GM21528 (cell line): ENCODE measurements around the gene CP.
"Not testable (repeated sequence)": the region's sequence is repeated elsewhere in the genome, so short reads cannot be mapped to it uniquely, and the experiment has no call there.

Experiments
- ATAC-seq: cut with Tn5 transposase; IDR thresholded peaks from one replicate; pipeline ENCODE4 v1.9.1; 2021; ENCODE audit warnings: mild to moderate bottlenecking, moderate library complexity; ENCODE audit not compliant: unreplicated experiment, low FRiP score

CP gene

DNA sequence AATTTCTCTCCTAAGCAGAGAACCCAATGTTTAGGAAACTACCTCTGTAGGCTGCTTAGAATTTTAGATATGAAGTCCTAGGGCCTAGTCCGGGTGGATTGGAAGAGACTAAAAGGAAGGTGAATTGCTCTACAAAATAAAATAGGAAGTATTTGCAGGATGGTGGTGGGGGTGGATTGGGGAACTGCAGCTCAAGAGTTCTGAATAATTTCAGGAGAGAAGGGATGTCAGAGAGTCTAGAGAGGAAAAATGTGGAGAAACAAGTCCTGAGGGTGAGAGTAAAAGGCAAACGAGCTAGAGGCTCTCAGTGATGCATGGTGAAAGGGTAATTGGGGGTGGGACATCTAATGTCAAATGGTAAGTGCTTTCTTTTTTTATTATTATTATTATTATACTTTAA is 10.2 kb upstream of the CP start:
- no peak for ATAC-seq

DNA sequence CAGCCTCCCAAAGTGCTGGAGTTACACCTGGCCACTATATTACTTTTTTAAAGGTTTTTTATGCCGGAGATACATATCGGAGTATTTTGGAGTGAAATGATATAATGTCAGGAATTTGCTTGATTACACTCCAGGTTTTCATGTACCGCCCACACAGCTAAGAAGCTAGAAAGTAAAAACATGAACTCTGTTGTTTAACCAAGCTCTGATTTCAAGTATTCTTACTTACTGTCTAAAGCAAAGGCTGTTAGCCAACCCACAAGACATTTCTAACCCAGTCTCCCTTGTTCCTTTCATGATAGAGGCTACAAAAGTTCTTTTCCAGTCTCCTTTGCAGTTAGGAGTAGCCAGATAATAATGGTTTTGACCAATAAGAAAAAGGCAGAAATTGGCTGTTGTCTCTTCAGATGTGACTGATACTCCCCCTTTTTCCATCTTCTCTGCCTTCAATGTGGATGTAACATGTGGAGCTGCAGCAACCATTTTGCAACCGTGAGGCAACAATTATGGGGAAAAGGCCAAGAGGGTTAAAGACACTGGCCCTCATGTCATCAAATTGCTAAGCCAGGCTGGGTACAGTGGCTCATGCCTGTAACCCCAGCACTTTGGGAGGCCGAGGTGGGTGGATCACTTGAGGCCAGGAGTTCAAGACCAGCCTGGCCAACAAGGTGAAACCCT is 6.1 kb upstream of the CP start:
- ATAC-seq = no peak

DNA sequence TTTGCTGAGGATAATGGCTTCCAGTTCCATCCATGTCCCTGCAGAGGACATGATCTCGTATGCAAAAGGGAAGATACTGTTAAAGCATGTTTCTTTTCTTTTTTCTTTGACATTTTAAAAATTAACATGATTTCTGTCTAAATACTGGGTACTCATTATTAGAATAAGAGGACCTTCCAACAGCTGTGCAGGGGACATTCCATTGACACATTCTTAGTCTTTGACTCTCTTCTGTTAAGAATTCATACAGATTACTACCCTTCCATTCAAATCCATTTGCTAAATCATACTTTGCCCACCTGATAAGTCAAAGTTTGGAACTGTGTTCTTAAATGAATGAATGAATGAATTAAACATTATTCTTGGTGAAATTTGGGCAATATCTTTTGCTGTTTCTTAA is 5.1 kb upstream of the CP start:
- ATAC-seq = no peak

DNA sequence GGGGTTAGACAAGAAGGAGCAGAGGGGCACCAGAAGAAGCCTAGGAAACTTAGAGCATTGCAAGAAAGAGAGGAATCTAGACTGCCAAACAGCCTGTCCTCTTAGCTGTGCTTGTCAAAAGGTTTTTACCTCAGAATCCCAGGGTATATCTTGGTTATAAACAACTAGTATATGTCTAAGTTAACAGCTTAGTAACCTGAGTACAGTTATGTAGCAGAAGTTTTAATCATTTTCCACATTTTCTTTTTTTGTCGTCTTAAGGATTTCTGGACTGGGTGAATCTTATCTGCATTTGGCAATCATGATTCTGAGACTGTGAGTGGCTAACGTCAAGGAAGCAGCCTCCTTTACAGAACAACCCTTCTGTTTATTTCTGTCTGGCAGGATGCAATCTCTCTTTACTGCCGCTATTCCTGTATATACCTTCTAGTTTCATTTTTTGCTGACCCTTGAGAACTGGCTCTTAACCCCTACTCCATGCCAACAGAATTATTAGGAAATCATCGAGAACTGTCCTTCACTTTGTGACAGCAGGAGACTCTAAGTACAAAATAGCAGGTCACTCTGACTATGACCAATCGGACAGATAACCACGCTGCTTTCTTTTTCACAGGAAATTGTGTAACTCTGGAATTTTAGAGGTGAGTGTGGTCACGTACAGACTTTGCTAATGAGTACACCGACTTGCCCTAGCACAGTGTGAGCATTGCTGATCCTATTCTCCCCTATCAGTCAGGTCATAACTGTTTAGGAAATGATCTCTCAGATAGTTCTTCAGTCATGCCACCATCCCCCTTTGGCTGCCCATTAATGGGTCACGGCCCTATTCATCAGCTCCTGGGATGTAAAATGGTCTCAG is 3.3 kb upstream of the CP start:
- peak; percentile 95 for ATAC-seq

DNA sequence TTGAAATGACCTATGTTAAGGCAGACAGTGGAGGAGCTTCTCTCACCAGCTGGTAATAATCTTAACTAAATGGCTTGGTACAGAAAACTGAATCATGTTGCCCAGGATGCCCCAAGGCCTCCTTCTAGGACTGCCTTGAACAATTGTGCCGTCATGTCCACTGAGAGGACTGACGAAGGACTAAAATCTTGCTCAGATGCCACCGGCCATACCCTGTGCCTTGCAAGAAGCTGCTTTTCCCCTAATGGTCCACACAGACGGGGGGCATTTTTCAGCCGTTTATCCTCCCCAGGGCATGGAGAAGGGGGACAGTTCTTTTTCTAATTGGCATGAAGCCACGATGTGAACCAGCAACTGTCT is 1.8 kb upstream of the CP start:
- ATAC-seq = no peak

DNA sequence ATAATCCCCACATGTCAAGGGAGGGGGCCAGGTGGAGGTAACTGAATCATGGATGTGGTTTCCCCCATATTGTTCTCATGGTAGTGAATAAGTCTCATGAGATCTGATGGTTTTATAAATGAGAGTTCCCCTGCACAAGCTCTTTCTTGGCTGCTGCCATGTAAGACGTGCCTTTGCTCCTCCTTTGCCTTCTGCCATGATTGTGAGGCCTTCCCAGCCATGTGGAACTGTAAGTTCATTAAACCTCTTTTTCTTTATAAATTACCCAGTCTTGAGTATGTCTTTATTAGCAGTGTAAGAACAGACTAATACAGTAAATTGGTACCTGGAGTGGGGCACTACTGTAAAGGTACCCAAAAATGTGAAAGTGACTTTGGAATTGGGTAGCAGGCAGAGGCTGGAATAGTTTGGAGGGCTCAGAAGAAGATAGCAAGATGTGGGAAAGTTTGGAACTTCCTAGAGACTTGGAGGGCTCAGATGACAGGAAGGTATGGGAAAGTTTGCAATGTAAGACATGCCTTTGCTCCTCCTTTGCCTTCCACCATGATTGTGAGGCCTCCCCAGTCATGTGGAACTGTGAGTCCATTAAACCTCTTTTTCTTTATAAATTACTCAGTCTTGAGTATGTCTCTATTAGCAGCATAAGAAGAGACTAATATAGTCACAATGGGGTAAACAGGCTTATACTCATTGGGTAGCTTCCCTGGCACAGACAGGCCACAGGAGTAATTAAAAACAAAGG is 2.1 kb downstream of the CP start:
- ATAC-seq = not testable (repeated sequence)

DNA sequence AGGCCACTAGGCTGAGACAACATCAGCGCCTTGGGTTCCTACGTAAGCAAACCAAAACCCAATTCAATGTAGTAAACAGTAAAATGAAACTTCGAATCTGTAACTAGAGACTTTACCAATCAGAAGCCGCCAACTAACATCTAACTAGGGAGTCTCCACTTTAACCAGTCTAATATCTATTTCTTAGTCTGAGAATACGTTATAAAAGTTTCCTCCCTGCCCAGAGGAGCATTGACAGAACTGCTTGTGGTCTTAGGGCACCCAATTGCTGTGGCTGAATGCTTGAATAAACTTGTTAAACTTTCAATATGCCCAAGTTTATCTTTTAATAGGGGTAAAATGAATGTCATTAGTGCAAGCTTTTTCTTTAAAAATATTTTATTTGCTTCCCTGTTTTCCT is 4.3 kb downstream of the CP start:
- no peak for ATAC-seq

DNA sequence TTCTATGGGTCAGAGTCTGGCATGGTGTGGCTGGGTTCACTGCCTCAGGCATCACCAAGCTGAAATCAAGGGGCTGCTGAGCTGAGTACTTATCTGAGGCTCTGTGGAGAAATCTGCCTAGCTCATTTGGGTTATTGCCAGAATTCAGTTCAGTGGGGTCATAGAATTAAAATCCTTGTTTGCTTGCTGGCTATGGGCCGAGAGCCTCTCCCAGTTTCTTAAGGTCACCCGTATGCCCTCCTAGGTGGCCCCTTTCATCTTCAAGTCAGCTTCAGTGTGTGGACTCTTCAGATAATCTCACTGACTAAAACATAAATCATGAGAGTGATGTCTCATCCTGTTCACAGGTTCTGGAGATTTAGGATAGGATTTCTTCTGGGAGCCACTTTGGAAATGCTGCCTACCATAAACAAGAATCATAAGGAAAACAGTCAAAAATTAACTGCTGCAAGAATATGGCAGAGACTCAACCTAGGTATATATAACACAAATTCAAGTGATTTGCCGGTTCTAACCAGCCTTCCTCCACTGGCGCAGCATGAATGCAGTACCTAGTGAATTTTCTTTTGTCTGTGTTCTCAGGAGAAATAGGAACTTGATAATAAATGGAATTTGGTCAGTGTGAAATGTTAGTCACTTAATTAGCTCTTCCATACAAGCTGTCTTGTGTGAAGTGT is 5.3 kb downstream of the CP start:
- ATAC-seq = no peak

DNA sequence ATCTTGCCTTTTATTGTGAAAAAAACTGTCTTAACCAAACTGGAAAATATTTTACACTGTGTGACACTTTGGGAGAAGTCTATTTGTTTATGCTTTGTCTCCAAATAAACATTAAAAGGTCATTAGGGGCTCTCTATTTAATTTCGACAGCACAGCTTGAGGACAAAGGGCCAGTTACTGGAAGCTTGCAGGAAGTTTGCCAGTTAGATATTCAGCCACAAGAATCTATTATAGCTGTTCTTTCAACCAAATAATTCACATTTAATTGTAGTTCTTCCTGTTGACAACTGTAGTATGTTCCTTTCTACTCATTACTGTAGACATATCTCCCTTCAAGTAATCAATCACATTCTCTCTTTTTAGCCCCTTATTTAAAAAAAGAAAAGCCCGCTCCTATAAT is 6.1 kb downstream of the CP start:
- ATAC-seq = no peak

DNA sequence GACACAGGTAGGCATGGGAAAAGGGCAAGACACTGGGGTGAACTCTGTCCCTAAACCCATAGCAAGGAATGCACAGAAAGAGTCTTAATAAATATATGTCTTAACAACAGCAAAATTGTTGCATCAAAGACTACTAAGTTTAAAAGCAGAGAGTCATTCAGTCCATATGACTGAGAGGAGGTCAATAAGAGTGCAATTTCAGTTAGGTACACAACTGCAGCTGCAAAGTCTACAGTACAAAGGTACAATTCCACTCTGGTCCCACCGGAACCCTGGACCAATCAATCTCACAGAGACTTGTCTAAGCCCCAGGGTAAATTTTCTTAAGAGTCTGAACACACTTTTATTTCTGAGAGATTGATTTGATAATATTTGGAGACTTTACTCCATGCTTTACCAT is 6.9 kb downstream of the CP start:
- ATAC-seq = no peak

DNA sequence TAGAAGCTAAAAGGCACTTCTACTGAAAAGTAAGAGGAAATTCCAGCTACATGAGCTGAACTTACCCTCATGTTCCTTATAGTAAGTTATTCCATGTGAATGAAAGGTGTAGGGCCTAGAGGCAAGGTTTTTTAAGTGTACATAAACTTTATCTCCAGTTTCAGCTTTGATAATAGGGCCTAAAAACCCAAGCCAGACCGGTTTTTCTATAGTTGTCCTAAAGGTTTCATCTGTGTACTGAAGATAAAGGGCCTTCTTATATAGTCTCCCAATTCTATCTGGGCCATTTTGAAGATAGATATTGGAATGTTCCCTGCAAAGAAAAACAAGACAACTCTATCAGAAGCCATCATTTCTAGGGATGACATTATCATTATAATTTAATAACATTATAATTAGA is 9.2 kb downstream of the CP start:
- no peak for ATAC-seq

DNA sequence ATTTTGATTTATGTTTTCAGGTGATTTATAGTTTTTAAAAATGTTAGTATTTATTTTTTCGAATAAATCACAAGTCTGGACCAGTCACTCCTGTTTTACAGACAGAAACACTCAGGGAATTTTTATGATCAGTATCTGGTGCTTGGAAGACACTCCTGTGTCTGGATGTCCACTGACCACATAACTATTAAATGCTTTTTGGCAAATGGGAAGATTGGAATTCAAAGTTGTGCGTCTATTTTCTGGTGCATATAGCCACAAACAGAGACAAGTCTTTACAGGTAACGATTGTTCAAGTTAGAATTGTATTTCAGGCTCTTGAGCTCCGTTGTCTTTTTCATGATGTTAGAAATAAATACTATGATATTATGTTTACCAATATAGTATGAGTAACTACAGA is 12.2 kb downstream of the CP start:
- ATAC-seq = no peak

DNA sequence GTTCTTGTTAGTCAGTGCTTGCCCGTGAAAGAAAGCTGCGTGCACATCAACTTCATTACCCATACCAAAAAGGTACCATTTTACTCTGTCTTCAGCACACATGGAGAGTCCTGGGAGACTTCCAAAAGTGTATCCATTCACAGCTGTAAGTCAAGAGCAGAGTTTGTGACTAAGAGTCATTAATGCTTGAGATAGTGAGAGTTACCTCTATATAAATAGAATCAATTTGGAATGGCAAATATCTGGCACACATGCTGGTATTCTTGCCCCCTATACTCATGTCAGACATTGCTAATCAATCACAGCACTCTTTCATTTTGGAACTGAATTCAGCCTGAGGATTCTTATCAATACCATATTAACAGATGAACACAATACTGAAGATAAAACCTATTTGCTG is 14.2 kb downstream of the CP start:
- ATAC-seq = no peak

DNA sequence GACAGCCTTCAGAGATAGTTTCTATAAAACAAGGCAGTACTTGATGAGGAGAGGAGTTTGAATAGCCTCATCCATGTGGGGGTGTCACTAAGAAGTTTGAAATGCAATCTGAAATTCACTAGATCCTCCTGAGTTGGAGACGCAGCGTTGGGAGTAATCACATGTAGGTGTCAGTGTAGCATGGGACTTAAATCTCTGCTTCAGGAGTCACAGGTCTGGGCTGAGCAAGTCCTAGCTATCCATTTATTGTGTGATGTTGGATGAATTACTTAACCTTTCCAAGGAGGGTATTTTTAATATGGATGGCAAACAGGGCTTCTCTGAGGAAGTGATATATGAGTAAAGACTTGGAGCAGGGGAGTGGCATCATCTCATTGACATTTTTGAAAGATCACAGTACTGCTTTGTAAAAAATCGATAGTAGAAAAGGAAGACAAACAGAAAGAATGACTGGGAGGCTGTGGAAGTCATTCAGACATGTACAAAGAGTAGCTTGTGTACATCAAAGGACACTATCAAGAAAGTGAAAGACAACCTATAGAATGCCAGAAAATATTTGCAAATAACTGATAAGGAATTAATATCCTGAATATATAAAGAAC is 17.1 kb downstream of the CP start:
- ATAC-seq = no peak

DNA sequence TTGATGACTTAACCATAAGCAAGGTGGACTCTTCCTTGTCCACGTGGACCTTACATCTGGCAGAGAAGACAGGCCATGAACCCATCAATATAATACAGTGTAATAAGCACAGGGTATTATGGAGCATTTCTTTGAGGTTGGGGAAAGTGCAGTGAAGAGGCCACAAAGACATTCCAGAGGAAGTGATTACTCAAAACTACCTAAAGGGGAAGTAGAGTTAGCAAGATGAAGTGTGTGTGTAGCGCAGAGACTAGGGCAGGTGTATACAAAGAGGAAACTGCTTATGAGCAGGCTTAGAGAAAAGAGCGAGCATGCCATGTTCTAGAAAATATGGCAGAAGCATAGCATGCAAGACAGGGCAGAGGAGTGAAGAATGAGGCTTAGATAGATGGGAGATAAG is 17.9 kb downstream of the CP start:
- peak; percentile 100 for ATAC-seq

DNA sequence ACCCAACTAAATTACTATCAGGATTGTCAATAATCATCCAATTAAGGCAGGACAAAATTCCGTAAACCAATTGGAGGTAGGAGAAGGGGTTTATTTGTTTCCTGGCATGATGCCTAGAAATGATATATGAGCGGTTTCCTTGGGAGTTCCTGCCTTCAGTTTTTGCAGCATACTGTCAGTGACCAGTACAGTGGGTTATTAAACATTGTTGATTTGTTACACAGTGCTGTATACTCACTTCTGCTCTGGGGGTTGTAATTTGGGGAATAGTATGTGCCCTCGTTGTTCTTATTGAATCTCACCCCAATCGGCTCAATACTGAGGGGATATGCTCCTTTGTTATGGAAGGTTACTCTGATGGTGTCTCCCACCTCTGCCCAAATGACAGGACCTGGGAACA is 22.2 kb downstream of the CP start:
- ATAC-seq = no peak

DNA sequence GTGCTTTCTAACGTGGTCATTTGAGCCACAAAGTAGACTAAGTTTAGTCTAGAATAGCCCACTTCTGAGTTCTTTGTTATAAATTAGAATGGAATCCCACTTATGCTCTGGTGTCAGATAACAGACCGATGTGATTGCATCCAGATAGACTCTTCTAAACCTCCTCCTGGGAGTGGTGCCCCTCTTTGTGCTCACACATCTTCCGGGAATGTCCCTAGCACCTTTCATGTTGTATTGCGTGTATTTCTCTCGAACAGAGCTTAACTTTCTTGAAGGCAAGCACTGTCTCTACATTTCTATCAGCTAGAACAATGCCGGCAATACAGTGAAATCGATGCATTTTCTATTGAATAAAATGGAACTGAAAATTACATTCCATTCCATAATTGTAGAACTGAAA is 23.0 kb downstream of the CP start:
- ATAC-seq = no peak

DNA sequence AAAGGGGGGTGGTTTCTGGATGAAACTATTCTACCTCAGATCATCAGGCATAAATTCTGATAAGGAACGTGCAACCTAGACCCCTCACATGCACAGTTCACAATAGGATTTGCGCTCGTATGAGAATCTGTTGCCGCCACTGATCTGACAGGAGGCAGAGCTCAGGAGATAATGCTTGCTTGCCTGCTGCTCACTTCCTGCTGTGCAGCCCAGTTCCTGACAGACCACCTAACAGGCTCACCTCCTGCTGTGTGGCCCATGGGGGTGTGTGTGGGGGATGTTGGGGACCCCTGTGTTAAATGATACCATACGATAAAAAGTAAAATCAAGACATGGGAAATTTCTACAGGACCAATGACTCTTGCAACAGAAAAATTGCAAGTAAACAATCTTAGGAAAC is 24.0 kb downstream of the CP start:
- ATAC-seq = no peak

DNA sequence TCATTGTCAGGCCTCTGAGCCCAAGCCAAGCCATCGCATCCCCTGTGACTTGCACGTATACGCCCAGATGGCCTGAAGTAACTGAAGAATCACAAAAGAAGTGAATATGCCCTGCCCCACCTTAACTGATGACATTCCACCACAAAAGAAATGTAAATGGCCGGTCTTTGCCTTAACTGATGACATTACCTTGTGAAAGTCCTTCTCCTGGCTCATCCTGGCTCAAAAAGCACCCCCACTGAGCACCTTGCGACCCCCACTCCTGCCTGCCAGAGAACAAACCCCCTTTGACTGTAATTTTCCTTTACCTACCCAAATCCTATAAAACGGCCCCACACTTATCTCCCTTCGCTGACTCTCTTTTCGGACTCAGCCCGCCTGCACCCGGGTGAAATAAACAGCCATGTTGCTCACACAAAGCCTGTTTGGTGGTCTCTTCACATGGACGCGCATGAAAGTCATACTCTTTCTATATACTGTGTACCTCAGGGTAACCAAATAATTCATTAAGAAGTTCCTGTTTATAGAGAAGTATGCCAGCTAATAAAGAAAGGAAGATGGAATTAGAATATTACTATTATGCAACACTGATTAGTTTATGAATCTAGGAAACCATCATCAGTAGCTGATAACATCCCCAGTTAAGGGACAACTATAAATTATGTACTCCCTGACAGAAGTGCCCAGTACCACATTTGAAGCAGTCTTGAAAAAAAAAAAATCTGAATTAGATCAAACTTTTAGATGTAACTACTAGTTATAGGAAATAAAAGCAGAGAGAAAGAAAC is 24.6 kb downstream of the CP start:
- not testable (repeated sequence) for ATAC-seq

DNA sequence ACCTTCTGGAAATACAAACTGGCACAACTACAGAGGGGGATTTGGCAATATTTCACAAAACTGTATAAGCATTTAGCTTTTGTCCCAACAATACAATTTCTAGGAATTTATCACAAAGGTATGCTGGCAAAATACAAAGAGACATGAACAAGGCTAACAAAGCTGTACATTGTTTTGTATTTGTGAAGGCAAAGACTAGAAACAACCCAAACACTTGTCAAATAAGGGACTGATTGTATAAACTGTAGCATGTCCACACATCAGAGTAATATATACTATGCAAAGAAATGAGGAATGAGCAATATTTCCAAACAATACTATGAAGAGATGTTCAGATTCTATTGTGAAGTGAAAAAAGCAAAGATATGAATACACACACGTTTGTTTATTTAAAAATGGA is 26.4 kb downstream of the CP start:
- no peak for ATAC-seq
